Stimulated activated CD4-positive, alpha-beta T cell treated with anti-CD3 and anti-CD28 coated beads, TNF-alpha, amount 100 ng/mL, for 24 hours (primary cell): ENCODE data around the gene RBM19.

Experiments used
- DNase-seq, 3 experiments: peaks; one replicate each; pipeline ENCODE4 v3.0.0-alpha.2; 2020; ENCODE audit warnings: low read depth in 3 of 3

The RBM19 gene

GRCh38 chr12:113857371-113857770 lies 108.8 kb downstream of the RBM19 start:
- DNase-seq: no peak

DNA sequence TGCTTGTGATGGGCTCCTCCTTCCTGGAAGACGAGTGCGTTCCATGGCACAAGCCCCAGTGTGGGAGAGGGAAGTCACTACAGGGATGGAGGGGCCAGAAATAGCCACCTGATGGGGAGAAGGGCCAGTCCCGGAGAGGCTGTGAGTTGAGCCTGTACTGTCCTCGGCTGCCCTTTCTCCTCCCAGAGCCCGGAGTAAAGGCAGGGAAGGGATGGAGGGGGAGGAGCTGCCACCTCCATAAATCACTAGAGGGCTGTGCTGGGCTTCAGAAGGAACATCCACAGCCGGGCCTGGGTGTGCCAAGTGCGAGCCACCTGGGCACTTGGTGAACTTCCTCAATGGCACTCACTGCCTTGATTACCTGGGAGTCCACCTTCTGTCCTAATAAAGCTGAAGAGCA lies 110.1 kb downstream of the RBM19 start:
- no peak for DNase-seq

DNA sequence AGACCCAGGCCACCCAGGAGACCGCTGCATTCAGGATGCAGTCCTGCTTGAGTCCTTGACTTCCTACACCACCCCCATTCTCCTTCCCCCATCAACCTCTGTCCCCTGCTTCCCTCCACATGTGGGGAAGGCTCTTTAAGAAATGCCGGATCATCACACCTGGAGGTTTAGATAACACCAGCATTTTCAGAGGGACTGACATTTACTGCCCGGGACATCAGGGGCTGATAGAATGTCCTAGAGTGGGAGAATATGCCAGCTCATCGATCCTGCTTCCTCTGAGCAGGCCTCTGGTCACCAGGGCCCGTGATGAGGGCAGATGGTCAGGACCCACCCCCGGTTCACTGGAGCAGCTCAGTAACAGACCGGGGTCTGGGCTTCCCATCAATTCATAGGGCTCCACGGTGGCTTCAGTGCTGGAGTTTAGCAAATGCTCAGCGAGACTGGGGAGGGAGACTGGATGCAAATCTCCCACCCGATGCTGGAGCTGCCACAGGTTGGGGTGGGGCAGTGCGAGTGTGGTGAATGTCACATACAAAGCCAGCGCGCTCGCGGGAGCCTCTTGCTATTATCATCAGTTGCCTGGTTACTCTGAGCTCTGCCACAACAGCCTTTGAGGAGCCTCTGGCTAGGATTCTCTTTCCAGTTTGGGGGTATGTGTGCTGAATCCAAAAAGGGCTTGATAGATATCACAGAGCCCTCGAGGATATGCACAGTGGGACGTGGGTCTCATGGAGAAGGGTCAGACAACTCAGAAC lies 111.6 kb downstream of the RBM19 start:
- no peak for DNase-seq

DNA sequence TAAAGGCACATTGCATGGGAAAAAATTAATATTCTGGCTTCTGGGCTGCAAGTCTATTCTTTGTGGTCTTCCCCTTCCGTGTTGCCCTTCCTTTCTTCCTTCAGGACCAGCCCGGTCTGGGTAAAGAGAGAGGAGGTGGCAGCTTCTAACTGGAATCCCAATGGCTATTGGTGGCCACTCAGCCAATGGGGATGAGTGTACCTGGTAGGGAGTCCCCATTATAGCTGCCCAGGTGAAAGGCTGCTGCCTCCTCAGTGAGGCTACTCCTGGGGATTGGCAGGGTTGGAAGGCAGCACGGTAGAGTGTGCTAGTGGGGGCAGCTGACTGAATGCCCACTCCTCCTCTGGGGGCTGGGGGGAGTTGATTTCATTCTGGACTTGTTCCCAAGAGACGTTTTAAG lies 112.6 kb downstream of the RBM19 start:
- DNase-seq: no peak

DNA sequence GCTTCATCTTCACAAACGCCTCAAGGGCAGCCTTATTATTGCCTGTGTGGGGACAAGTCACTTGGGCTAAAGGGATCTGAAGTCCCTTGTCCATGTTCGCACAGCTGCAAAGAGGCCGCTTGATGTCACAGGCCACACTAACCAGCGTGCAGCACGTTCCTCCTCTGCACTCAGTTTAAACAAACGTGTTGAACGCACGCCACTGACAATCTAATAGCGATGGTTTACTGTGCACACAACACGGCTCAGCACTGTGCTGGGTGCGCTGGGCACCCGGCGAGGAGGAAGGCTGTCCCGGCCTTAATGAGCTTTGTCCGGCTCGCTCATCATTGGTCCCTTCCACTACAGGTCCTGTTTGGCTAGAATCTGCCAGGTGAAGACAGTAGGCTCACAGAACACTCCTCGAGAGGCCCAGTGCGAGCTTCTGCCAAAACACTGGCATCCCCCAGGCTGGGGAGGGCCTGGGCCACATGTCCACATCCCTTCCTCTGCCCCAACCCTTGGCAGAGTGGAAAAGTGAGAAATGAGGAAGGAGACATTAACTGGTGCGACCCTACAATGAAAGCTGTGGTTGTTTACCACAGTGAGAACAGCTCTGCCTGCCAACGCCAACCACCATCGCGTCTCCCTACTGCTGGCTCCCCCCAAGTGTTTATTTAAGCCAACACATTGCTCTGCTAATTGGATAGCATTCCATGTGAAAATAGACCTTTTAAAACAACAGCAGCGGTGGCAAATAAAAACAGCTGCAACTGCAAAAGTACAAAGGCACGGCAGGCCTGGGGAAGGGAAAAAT lies 113.2 kb downstream of the RBM19 start:
- DNase-seq: no peak

- DNase-seq: no peak
Measured at GRCh38 chr12:113852264-113852663, 113.9 kb downstream of the RBM19 start.

GRCh38 chr12:113850309-113851056 lies 115.6 kb downstream of the RBM19 start:
- DNase-seq: no peak

DNA sequence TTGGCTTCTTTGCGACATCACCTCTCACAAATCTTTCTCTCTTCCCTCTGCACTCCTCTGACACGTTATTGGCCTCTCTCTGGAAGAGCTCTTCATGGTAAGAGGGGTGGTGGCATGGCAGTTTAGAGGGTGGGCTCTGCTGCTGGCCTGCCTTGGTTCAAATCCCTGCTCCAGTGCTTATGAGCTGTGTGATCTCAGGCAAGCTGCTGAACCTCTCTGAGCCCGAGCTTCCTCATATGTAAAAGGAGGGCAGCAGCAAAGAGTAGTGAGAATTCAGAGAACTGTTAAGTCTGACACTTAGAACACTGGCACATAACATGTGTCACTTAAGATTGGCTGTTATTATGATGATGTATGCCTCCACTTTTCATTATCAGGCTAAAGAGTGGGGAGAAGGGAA lies 118.3 kb downstream of the RBM19 start:
- DNase-seq: no peak

GRCh38 chr12:113846883-113847755 lies 119.0 kb downstream of the RBM19 start:
- no peak for DNase-seq

DNA sequence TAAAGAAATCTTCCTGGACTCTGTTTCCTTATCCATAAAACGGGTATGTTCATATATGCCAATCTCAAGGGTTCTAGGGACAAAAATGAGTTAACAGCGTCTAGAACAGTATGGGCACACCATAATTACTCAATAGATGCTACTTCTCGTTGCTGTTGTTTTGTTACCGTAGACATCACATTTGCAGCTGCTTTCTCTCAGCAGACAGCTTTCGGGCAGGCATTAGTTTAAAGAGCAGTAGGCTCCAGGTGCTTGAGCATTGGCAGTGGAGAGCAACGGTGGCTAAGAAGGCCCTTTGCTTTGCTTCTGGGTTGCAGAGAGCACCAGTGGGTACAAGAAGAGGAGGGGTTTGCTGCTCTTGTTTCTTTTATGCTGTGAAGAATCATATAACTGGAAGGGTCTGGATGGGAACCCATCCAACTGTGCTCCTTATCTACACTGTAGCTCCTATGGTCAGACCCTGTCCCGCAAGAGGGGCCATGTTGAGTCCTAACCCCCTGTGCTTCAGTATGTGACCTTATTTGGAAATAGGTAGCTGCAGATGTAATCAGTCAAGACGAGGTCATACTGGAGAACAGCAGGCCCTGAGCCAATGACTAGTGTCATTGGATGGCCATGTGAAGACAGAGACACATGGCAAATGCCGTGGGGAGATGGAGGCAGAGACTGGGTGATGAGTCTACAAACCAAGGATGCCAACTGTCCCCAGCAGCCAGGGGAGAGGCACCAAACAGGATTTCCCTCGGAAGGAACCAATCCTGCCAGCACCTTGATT lies 120.0 kb downstream of the RBM19 start:
- DNase-seq: no peak

DNA sequence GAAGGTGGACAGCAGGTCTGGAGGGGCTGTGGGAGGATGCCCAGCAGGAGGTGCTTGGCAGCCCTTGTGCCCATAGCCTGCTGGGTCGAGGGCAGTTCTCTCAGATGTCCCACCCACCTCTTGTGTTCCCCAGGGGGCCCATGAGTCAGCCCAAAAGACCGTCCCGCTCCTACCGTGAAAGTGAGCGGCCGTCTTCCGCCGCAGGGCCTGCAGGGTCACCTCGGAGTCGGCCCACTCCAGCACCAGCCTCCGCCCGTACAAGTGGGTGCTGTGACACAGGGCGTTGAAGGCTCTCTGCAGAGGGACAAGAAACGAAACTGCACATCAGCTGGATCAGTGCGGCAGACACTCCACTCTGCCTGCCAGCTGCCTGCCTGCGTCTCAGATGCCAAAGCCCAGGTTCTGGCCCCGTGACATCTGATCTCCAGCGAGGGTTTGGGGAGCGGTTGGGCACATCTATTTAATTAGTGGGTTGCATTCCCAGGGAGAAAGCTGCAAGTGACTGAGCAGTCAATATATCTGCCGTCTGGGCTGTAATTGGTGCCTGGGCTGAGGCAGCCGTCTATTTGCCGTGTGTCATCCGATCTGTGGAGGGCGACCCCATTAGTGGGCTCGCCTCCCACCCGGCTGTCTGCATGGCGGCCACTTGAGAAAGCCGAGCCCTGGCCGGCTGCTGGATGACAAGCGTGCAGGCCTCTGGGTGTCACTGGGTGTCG lies 121.5 kb downstream of the RBM19 start:
- DNase-seq: no peak

DNA sequence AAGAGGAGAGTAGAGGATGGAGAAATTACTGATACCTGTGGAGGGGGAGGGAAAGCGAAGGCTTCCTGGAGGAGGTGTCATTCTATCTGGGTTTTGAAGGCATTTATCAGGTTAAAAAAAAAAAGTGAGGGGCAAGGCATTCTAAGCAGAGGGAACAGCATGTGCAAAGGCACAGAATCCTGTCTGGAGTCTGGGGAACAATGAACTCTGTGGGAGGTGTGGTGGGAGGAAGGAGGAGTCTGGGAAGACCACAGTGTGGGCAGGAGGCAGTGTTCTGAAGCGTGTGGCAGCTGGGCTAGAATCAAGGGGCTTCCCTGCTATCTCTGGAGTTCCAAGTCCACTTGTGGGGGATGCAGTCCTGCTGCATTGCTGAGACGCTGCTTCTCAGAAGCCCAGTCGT lies 123.4 kb downstream of the RBM19 start:
- DNase-seq: no peak

- DNase-seq: no peak
Measured at GRCh38 chr12:113841786-113842185, 124.3 kb downstream of the RBM19 start.

- DNase-seq: no peak
Measured at GRCh38 chr12:113840401-113841042, 125.6 kb downstream of the RBM19 start.

DNA sequence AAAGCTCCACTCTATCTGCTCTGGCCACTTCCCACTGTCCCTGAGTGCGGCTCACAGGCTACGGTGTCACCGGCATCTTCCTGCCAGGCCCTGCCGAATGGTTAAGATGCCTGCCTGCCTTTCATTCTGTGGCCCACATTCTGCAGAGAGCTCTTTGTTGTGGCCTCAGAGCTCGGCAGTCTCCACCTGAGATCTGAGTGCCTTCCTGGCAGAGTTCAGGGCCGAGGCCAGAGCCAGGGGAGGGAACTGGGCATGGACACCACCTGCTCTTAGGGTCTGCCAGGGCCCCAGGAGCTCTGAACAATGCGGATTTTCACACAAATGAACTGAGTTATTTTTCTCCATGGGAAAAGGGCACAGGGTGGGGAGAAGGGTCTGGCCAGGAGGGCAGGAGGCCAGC lies 127.2 kb downstream of the RBM19 start:
- no peak for DNase-seq

- no peak for DNase-seq
Measured at GRCh38 chr12:113837528-113838296, 128.4 kb downstream of the RBM19 start.

- no peak for DNase-seq
Measured at GRCh38 chr12:113837084-113837483, 129.0 kb downstream of the RBM19 start.

DNA sequence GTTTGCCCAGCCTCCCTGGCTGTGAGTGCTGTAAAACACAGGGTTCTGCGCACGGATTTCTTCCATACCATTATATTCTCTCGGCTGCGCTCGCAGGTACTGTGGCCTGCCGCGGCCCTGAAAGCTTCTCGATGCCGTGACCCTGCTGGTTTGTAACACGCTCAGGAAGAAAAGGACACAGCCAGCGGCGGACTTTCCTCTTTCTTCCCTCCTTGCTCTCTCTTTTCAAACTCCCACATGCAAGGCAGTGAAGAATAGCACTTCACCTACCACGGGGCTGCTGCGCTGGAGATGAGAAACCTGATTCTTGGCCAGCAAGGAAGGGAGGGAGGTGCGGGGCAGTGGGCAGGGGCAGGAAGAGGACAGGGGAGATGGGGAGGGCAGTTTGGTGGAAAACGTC lies 130.2 kb downstream of the RBM19 start:
- DNase-seq: no peak

GRCh38 chr12:113835433-113835832 lies 130.7 kb downstream of the RBM19 start:
- DNase-seq: no peak
